Femur (tissue), 1 donor: Measurements from ENCODE around the gene SPECC1L.
A peak's percentile ranks its signal among the peaks of the same experiment; 100 is the strongest.

Experiments
- DNase-seq: peaks from one replicate; pipeline ENCODE4 v3.0.0-alpha.2; 2017

The SPECC1L gene

GRCh38 chr22:24419475-24419850 is 148.8 kb downstream of the SPECC1L start:
- no peak for DNase-seq

DNA sequence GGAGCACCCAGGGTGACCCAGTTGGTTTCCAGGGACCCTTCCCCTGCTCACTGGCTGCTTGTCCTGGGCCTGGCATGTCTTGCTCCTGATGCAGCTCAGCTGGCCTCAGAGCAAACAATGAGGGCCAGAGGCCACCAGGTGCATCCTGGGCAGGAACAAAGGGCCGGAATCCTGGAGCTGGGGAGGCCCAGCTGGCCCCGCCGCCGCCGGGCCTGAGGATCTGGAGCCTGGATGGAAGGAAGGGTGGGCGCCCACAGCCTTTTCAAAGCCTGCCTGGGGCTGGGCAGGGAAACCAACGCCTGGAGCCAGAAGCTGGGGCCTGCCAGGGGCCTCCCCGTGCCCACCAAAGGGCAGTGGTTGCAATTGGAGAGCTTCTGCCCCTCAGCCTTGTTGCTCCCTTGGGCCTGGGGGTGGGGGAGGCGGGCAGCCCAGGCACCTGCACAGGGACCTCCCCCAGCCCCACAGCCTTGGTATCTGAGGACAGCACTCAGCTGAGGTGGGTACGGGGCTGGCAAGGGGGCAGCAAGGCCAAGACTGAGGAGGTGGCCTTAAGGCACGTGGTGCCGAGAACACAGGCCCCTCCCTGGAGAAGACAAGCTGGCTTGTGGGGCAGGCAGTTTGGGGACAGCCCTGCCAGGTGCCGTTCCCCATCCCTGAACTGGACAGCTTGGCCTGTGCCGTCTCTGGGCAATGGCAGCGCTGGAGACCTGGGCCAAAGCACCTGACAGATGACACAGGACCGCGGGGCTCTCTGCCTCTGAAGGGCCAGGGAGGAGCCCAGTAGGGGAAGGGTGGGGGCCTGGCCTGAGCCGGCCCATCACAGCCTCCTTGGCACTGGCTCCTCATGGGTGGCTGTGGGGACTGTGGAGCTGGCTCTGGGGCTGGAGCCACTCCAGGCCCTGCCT is 149.7 kb downstream of the SPECC1L start:
- DNase-seq = no peak

- no peak for DNase-seq
Measured at GRCh38 chr22:24420977-24421343, 150.3 kb downstream of the SPECC1L start.

- no peak for DNase-seq
Measured at GRCh38 chr22:24421428-24421931, 150.8 kb downstream of the SPECC1L start.

DNA sequence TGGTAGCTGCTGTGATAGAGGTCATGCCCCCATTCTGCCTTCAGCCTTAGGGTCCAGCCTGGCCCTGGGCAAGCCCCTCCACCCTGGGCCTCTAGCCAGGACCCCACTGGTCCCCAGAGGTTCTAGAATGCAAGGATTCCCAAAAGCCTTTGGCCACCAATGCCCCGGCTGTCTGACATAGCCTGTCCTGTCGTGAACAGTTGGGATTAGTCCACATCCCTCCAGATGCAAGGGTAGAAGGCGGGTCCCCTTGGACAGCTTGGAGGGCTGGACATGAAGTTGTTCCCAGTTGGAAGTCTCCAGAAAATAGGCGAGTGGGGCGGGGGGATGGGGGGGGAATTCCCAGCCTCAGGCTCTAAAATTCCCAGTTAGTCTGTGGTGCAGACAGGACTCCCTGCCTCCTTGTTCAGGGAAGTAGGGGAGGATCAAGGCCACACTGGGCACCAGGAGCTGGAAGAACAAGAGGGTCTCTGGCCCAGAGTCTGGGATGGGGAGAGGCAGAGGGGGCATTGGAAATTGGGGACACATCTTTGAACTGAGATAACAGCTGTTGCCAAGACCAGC is 151.6 kb downstream of the SPECC1L start:
- no peak for DNase-seq

DNA sequence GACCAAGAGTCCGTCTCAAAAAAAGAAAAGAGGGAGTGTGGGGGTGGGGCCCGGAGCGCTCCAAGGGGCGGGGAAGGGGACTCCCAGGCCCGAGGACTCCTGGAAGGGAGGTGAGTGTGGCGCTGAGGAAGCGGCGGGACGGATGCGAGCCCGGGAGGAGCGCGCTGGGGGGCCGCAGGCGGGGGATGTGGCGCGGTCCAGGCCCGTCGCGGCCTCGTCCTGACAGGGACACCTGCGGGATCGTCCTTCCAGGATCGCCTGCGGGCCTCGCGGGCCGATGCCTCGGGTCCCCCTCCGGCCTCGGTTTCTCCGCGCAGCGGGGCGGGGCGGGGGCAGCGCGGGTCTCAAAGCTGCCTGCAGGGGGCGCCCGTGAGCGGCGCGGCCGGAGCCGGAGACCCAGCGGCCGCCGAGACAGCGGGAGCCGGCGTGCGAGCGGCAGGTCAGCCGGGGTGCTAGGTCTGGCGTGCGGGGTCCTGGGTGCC is 152.9 kb downstream of the SPECC1L start:
- DNase-seq = peak; percentile 69

GRCh38 chr22:24424001-24424900 is 153.6 kb downstream of the SPECC1L start:
- no peak for DNase-seq

DNA sequence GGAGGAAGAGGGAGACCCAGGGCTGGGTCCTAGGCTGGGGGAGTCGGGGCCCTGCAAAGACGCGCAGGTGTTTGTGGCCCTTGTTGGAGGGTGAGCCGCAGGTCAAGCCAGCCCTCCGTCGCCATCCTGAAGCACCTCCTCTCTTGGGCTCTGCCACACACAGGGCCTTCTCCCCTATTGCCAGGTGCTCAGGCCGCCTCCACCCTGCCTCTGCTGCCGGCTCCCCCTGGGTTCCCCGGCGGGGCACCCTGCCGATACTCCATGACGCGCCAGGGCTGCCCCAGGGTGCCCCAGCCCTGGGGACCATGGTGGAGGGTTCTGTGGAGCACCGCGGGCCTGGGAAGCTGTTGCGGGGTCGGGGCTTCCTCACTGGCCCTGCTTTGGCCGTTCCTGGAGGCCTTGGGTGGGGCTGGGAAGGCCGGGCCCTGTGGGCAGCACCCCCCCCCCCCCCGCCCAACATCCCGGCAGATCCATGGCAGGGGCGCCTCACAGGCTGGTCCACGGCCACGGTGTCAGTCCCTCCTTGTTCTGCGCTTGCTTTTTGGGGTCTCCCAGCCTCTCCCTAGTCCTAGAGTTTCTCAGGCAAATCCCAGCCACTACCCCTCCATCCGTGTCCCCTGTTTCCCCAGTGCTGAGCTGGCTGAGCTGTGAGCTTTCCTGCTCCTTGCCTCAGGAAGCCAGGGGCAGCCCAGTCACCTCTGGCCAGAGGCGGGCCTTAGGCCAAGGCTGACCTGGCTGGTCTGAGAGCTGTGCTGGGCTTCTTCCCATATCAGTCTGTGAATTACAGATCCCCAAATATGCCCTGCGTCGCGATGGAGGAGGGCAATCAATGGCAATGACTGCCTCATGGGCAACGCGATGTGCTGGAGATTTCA is 154.5 kb downstream of the SPECC1L start:
- DNase-seq = no peak

- no peak for DNase-seq
Measured at GRCh38 chr22:24426436-24426835, 155.8 kb downstream of the SPECC1L start.

DNA sequence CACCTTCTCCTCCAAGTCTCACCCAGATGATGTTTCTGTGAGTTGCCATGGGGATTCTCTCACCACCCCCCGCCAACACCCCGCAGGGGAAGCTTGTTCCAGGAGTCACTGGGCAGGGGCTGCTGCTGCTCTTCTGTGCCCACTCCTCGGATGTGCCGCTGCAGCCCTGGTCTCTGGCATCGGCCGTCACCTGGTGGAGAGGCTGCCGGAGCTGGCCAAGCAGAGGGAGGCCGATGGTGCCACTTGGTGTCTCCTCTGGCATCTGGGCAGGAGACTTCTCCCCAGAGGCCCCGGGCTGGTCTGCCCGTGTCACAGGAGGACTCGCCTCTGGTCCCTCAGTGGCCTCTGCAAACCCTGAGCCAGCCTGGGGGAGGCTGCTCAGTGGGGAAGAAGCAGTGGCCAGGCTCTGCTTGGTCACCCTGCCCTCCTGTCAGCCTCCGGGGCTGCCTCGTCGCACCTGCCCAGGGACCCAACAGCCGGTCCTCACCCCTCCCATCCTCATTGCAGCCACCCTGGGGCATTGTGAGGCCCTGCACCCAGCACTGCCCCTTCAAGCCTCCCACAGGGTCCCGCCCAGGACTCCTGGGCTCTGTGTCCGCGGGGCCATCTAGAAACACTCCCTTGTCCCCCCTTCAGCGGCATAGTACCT is 156.3 kb downstream of the SPECC1L start:
- DNase-seq = no peak

- peak; percentile 65 for DNase-seq
Measured at GRCh38 chr22:24427500-24428164, 157.0 kb downstream of the SPECC1L start, which contains the start of gene ADORA2A. Gene ADORA2A, plus strand, starts transcription at chr22:24427599. Its CDS starts 5,806 bp downstream, at chr22:24433405.

DNA sequence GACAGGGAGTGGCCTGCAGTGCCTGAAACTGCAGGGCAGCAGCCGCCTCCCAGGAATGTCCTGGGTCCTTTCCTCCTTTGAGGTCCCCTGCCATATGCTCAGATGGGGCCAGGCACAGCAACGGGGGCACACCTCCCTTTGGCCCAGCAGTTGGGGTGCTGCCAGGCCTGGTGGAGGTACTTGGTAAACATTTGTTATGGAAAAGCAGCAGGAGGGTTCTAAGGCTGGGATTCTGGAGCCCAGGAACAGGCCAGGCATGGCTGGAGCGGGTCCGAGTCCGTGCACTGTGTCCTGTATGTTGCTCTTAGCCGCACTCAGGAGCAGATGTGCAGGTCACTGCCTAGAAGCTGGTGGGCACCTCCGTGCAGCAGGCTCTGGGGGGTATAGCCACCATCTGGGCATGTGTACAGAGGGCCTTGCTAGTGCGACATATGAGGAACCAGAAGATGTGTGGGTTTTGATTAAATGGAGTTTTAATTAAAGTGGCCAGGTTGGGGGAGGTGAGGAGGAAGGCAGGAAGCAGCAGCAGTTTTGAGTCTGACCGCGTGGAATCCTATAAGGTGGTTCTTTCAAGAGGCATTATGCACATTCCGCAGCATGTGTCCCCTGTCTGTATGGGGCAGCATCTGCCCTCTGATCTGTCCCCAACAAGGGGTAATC is 158.2 kb downstream of the SPECC1L start:
- DNase-seq = no peak

DNA sequence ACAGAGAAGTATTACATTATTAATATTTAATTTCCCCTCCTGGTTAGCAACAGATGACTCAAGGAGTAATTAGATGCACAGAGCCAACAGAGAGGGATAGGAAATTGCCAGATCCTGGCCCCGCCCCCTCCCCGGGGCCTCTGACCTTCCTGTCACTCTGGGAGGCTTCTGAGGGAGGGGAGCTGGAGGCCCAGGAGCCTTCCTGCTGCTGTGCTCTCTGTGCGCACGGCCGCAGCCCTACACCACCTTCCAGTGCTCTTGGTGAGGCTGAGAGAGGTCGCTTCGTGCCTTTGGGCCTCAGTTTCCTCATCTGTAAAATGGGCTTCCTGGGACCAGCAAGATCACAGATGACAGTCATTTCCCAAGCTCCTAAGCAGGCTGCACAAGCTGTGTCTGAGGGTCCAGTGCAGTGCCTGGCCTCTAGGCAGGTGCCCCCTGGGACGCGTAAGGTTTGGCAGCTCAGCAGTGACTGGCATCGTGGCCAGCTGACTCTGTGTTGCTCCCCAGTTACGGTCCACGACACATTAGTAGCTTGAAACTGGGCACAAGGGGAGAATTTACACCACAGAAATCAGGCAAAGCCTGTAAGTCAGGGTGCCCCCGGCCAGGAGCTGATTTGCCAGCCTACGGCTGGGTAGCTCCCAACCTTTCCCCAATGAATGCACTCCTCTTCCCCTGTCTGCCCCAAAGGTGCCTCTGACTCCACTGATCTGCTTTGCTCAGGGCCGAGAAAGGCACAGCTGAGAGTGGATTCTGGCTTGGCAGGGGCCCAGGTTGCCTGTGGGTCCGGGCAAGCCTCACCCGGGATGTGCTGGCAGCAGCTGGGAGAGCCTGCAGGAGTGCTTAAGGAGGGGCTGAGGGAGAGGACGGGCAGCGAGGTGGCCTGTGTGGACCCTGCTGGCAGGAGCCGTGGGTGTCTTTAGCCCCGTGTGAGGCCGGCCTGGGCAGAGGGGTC is 159.1 kb downstream of the SPECC1L start:
- DNase-seq = no peak

GRCh38 chr22:24430431-24431308 is 160.0 kb downstream of the SPECC1L start:
- no peak for DNase-seq

DNA sequence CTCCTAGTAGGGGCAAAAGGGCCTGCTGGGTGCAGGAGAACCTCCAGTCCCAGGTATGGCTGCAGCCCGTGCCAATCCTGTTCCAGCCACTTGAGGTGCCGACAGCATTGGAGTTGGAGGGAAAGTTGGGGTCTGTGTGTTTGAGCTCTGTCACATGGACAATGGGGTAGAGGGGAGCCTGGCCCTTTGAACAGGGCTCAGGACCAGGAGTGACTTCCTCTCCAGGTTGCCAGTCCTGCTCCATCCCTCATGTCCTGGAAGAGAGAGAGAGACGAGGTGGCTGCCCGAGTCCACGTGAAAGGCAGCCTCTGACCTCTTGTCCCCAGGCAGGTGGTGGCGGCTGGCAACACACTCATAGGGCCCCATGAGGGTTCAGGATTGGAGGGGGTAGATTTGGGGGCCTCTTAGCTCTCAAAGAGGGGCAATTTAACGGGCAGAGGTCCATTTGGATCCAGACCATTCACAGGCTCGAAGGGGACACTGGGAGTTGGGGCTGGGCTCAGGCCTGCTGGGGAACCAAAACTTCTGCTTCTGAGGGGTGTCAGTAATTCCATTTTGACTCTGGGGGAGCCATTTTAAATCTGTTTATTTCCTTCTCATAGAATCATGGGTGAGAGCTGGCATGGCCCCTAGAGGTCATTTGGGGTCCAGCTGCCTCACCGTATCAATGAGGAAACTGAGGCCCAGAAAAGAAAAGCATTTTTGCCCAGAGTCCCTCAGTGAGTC is 160.8 kb downstream of the SPECC1L start:
- DNase-seq = no peak

DNA sequence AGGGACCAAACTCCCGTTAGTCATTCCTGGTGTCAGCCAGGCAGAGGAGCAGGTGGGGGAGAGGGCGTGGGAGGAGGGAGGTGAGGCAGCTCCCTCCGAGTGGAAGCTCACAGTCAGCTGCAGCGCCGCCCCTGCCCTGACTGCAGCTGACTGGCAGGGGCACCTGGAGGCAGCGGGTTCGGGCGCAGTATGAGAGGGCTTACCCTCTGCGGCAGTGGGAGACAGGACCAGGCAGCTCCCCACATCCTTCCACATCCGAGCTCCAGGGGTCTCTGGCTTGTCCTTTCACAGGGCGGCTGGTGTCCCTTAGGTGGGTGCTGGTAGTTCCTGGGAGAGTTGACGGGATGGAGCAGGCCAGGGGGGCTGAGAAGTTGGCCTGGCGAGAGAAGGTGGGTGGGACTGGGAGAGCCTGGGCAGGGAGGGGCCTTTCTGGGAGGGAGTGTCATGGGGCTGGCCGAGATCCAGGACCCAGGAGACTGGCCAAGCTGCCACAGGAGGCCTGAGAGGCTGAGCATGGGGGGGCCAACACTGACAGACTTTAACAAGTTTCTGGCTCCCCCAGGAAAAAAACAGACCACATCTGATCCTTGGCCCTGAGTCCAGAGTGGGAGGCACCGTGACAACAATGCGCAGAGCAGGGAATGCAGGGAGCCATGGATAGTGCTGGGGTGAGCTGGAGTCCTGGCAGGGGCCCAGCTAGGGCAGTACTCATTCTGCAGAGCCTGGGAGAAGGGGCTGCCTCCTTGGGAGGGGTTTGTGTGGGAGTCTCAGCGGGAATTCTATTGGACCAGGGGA is 161.6 kb downstream of the SPECC1L start:
- peak; percentile 80 for DNase-seq
